Panc1 (cell line): ENCODE data around the gene TMEM87A. TPM values are rescaled to one million over a fixed set of nuclear protein-coding genes. Genes with fewer than 3 reads are reported as not detected.

Source experiments
- ATAC-seq: fragments of 200-7000 bp; cut with Tn5 transposase; 2 replicates; pipeline ENCODE4 v1.9.1; 2020; ENCODE audit warnings: mild to moderate bottlenecking, moderate library complexity
- BruUV-seq: library from RNA; stranded (reverse); fragments of 400-500 nt; replicated peaks from 2 replicates; lab custom pipeline; 2021; lab: Mats Ljungman, UMichigan
- CTCF ChIA-PET: fragments of 300-600 bp; sonication (Branson Sonifier 250); formaldehyde crosslinking; loops from one replicate; lab custom pipeline; 2022; ENCODE audit warnings: antibody characterized with exemption; lab: Charles Lee
- POLR2A ChIA-PET: fragments of 300-600 bp; sonication (Branson Sonifier 250); formaldehyde crosslinking; loops from one replicate; lab custom pipeline; 2022; ENCODE audit warnings: antibody characterized with exemption; lab: Charles Lee
- DNase-seq: peaks from one replicate; pipeline ENCODE4 v3.0.0-alpha.2; 2010; ENCODE audit warnings: low read depth, low spot score
- H3K27ac ChIP-seq: 2 replicates; pipeline ENCODE4 v1.5.1; 2011; ENCODE audit warnings: mild to moderate bottlenecking, low read length, inconsistent platforms
- H3K27me3 ChIP-seq: fragments of 200-500 bp; sonication (Bioruptor generic); 2 replicates; pipeline ENCODE4 v1.6.0; 2014; ENCODE audit warnings: low read length, inconsistent platforms; ENCODE audit not compliant: control insufficient read depth, insufficient read depth
- H3K36me3 ChIP-seq: fragments of 200-500 bp; sonication (Bioruptor generic); 2 replicates; pipeline ENCODE4 v1.5.1; 2014; ENCODE audit warnings: inconsistent platforms, mild to moderate bottlenecking, low read length, moderate library complexity; ENCODE audit not compliant: control insufficient read depth, insufficient read depth
- H3K4me1 ChIP-seq: 2 replicates; pipeline ENCODE4 v1.5.1; 2011; ENCODE audit warnings: inconsistent platforms, mild to moderate bottlenecking, low read length, moderate library complexity; ENCODE audit not compliant: control insufficient read depth, insufficient read depth
- H3K4me3 ChIP-seq, 2 experiments: 2 replicates each; pipeline ENCODE4 v1.5.1; 2011 to 2012; ENCODE audit warnings: low read depth in 2 of 2, low read length in 2 of 2, mild to moderate bottlenecking in 2 of 2, inconsistent platforms in 1 of 2, moderate library complexity in 1 of 2
- H3K9me3 ChIP-seq: fragments of 200-500 bp; sonication (Bioruptor generic); 2 replicates; pipeline ENCODE4 v1.5.1; 2014; ENCODE audit warnings: low read depth, mild to moderate bottlenecking, inconsistent platforms, low read length, moderate library complexity; ENCODE audit not compliant: control insufficient read depth, insufficient read depth
- POLR2AphosphoS5 ChIP-seq: IDR thresholded peaks from 2 replicates; pipeline ENCODE4 v1.6.1; 2012; ENCODE audit warnings: mild to moderate bottlenecking, low read depth, low read length, moderate library complexity
- SIN3A ChIP-seq: IDR thresholded peaks from 2 replicates; pipeline ENCODE4 v1.6.1; 2012; ENCODE audit warnings: low read depth, mild to moderate bottlenecking, low read length, moderate library complexity, borderline replicate concordance; ENCODE audit not compliant: insufficient read depth
- TCF7L2 ChIP-seq: IDR thresholded peaks from 2 replicates; pipeline ENCODE4 v1.6.1; 2011; ENCODE audit warnings: mild to moderate bottlenecking, low read depth, low read length, inconsistent platforms
- in situ Hi-C: cut with HindIII; loops from 2 replicates; pipeline ENCODE4 v1.10.0; 2016; ENCODE audit warnings: low sequenced_read_pairs, low pct_unique_long_range_greater_than_20kb
- intact Hi-C: fragments of 100-400 bp; cut with micrococcal nuclease; formaldehyde crosslinking; loops from one replicate; pipeline ENCODE4 v1.10.0; 2022; ENCODE audit not compliant: unreplicated experiment
- total RNA-seq: library from RNA; stranded (reverse); gene quantifications from one replicate; pipeline ENCODE4 v1.2.1, GENCODE V29; 2021; ENCODE audit not compliant: unreplicated experiment
- TF ChIP-seq, protein P1 (sequence below), 2 experiments: IDR thresholded peaks; 2 replicates each; pipeline ENCODE4 v1.6.1; 2011 to 2012; ENCODE audit warnings: low read depth in 2 of 2, control low read depth in 1 of 2, low read length in 1 of 2, mild to moderate bottlenecking in 1 of 2, moderate library complexity in 1 of 2; ENCODE audit not compliant: insufficient read depth in 1 of 2
- TF ChIP-seq, protein P2 (sequence below): fragments of 450-650 bp; IDR thresholded peaks from 2 replicates; pipeline ENCODE4 v1.5.1; 2017; ENCODE audit warnings: mild to moderate bottlenecking

Gene TMEM87A
- total RNA-seq, 1 experiment from 2014 or later = 49.6 TPM

DNA sequence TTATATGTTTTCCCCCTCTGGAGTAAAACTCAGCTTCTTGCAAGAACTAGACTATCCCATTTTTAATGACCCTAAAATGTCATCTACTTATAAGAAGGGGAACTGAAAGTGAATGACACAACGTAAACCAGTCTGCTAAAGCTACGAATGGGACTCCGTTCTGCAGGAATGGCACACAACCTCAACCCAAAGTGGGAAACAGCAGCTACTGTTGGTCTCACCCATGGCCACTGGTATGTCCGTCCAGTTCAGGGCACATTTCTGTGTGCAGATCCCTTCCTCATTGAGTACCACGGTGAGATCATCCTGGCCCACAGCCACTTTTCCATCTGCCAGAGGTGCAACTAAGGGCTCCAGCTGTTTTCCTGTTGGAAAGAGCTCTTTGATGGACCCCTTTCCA lies 88.9 kb downstream of the TMEM87A start:
- ChIA-PET CTCF (no interaction called here), POLR2A (no interaction called here)
- intact Hi-C loops (no loop called here), in situ Hi-C loops (no loop called here)
- no peaks in the 10 kb centered on the region for H3K9me3 ChIP-seq
- peaks cover 22% of the 10 kb centered on the region for H3K36me3 ChIP-seq
- no peak for DNase-seq
- H3K27me3 ChIP-seq = no peaks in the 10 kb centered on the region
- no peak overlapping the region for H3K27ac ChIP-seq
- H3K4me3 ChIP-seq = no peak overlapping the region
- no TSS peak for BruUV-seq
- ATAC-seq = no peak
- TF ChIP-seq, protein P1, sequence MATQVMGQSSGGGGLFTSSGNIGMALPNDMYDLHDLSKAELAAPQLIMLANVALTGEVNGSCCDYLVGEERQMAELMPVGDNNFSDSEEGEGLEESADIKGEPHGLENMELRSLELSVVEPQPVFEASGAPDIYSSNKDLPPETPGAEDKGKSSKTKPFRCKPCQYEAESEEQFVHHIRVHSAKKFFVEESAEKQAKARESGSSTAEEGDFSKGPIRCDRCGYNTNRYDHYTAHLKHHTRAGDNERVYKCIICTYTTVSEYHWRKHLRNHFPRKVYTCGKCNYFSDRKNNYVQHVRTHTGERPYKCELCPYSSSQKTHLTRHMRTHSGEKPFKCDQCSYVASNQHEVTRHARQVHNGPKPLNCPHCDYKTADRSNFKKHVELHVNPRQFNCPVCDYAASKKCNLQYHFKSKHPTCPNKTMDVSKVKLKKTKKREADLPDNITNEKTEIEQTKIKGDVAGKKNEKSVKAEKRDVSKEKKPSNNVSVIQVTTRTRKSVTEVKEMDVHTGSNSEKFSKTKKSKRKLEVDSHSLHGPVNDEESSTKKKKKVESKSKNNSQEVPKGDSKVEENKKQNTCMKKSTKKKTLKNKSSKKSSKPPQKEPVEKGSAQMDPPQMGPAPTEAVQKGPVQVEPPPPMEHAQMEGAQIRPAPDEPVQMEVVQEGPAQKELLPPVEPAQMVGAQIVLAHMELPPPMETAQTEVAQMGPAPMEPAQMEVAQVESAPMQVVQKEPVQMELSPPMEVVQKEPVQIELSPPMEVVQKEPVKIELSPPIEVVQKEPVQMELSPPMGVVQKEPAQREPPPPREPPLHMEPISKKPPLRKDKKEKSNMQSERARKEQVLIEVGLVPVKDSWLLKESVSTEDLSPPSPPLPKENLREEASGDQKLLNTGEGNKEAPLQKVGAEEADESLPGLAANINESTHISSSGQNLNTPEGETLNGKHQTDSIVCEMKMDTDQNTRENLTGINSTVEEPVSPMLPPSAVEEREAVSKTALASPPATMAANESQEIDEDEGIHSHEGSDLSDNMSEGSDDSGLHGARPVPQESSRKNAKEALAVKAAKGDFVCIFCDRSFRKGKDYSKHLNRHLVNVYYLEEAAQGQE (IDR thresholded peaks at IDR 0.05; ENCODE audit: insufficient read depth in 1 of 2, low read depth in 2 of 2, low read length in 1 of 2) = no peak
- no peaks in the 10 kb centered on the region for H3K4me1 ChIP-seq

DNA sequence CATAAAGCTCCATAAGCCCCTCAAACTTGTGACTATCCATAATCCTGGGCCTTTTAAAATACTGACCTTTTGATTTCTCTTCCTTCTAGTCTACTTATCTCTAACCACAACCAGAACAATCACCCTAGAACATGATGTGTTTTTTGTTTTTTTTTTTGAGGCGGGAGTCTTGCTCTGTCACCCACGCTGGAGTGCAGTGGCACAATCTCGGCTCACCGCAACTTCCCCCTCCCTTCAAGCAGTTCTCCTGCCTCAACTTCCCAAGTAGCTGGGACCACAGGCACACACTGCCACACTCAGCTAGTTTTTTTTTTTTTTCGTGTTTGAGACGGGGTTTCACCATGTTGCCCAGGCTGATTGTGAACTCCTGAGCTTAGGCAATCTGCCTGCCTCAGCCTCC lies 90.3 kb downstream of the TMEM87A start:
- TF ChIP-seq, protein P1 (IDR thresholded peaks at IDR 0.05; ENCODE audit: insufficient read depth in 1 of 2, low read depth in 2 of 2, low read length in 1 of 2) = no peak
- TF ChIP-seq TCF7L2 (no peak), POLR2AphosphoS5 (no peak), SIN3A (no peak)
- TF ChIP-seq, protein P2, sequence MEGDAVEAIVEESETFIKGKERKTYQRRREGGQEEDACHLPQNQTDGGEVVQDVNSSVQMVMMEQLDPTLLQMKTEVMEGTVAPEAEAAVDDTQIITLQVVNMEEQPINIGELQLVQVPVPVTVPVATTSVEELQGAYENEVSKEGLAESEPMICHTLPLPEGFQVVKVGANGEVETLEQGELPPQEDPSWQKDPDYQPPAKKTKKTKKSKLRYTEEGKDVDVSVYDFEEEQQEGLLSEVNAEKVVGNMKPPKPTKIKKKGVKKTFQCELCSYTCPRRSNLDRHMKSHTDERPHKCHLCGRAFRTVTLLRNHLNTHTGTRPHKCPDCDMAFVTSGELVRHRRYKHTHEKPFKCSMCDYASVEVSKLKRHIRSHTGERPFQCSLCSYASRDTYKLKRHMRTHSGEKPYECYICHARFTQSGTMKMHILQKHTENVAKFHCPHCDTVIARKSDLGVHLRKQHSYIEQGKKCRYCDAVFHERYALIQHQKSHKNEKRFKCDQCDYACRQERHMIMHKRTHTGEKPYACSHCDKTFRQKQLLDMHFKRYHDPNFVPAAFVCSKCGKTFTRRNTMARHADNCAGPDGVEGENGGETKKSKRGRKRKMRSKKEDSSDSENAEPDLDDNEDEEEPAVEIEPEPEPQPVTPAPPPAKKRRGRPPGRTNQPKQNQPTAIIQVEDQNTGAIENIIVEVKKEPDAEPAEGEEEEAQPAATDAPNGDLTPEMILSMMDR = no peak
- no peak overlapping the region for H3K4me3 ChIP-seq
- no peaks in the 10 kb centered on the region for H3K27me3 ChIP-seq
- peaks cover 27% of the 10 kb centered on the region for H3K36me3 ChIP-seq
- H3K4me1 ChIP-seq = no peaks in the 10 kb centered on the region
- ChIA-PET POLR2A (no interaction called here), CTCF (interaction anchor here (0.7 kb wide), 1 partner anchor 751 kb away, joined by 4 read pairs; no protein-coding TSS in a partner anchor)
- no TSS peak for BruUV-seq
- intact Hi-C loops = no loop called here
- DNase-seq (no peak), ATAC-seq (no peak)
- H3K27ac ChIP-seq = no peak overlapping the region
- no peaks in the 10 kb centered on the region for H3K9me3 ChIP-seq
- in situ Hi-C loops = no loop called here
